ENCODE measurements around the gene STRN.
"Not testable (repeated sequence)": the region's sequence is repeated elsewhere in the genome, so short reads cannot be mapped to it uniquely, and the experiment has no call there.

The STRN gene

DNA sequence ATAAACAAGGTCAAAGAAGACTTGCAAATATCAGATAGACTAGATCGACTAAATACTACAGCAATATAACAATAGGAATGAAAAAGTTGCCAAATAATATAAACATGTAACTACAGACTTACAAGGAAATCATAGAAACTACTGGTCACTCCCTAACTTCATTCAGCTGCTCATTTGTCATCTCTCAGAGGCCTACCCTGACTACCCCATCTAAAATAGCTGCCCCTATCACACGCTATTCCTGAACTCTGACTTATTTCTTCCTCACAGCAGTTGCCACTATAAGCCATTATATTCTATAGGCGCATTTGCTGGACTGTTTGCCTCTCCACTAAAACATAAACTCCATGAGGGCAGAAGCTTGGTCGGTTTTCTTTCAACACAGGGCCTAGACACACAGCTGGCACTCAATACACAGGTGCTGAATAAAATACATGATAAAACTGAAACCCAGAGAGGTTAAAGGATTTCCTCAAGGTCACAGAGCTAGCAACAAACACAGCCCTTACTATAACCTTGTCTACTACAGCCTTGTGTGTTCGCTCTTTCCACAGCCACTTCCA, 1.8 kb downstream of the STRN start:
- no peak for DNase-seq (ENCODE audit: insufficient read length, low spot score)
- FAIRE-seq, result no peak

DNA sequence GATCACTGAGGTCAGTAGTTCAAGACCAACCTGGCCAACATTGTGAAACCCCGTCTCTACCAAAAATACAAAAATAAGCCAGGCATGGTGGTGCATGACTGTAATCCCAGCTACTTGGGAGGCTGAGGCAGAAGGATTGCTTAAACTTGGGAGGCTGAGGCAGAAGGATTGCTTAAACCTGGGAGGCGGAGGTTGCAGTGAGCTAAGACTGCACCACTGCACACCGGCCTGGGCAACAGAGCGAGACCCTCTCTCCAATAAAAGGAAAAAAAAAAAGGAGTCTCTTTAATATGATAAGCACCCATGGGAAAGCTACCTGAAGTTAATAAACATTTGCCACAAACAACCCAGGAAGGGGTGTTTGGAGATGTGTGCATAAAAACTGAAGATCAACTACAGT, 2.6 kb downstream of the STRN start:
- FAIRE-seq (no peak), DNase-seq (ENCODE audit: insufficient read length, low spot score) (no peak)

DNA sequence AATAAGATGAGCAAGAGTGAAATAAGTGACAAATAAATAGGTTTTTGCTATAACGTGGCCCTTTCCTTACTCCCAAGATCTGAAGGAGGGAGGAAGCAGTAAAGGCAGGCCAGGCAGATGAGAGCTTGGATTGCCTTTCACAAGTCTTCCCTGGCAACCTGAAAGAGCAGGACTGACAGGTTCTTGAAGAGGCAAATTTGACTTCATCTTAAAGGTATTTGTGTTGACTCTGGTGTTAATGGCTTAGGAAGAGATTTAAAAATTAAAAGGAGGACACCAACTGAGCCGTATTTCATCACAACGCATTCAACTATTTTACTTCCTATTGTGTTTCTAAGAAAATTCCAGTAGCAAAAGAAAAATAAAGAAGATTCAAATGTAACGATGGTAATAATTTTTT, 3.2 kb downstream of the STRN start:
- no peak for DNase-seq (ENCODE audit: insufficient read length, low spot score)
- FAIRE-seq, result no peak

DNA sequence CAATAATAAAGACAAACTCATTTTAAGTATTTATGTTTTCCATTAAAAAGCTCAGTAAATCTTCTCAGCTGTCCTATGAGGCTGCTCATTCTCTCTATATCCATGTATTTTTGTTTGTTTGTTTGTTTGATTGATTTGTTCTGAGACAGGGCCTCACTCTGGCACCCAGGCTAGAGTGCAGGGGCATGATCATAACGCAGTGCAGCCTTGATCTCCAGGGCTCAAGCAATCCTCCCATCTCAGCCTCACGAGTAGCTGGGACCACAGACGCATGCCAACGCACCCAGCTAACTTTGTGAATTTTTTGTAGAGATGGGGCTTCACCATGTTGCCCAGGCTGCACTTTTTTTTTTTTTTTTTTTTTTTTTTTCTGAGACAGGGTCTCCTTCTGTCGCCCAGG, 5.6 kb downstream of the STRN start:
- no peak for DNase-seq (ENCODE audit: insufficient read length, low spot score)
- no peak for FAIRE-seq

DNA sequence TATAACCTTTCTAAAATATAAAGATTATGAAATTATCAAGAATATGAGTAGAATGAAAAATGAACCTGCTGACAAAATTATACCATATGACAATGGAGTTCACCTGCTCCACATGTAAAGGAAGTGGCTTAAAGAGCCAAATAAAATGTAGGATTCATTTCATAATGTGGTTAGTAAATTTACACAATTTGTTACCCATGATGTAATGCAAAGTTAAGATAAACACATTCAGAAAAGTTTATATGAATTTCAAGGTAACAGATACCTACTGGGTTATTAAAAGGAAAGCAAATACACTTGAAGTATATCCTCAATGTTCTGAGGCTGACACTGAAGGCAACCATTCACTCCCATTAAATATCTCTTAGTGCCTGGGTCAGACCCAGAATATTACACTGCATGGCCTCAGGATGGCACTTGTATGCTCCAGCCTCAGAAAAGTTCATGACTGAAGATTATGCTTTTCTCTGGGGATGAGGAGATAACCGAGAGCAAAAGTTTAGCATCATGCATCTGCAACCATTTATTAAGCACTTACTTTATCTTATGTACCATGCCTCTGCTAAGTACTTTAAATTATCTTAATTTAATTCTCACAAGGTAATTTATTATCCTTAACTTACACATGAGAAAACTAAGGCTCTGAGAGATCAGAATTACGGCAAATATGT, 6.2 kb downstream of the STRN start:
- no peak for DNase-seq (ENCODE audit: insufficient read length, low spot score)
- no peak for FAIRE-seq

DNA sequence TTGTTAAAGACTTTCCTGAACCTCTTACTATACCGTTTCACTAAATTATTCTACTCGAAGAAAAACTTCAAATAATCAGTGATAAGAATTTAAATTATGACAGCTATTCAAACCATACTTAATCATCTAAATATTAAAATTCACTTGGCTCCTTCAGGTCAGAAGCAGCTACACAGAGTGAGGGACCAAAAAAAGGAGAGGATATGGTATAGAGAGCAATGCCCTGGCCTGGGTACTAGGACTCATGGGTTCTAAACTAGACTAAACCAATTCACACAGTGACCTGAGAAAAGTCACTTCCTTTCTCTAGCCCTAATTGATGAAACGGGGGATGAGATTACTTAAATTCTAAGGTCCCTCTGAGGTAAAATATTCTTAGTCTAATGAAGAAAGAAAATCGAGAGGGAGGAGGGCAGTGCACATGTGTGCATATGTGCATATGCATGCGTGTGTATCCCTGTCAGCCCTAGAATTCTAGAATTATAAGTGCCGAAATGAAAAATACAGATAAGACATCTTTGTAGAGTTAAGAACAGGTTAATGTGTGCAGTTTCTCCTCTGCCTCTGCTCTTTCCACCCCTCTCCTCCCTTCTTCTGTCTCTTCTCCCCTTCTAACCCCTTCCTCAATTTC, 11.2 kb downstream of the STRN start:
- DNase-seq (ENCODE audit: insufficient read length, low spot score), result no peak
- no peak for FAIRE-seq

DNA sequence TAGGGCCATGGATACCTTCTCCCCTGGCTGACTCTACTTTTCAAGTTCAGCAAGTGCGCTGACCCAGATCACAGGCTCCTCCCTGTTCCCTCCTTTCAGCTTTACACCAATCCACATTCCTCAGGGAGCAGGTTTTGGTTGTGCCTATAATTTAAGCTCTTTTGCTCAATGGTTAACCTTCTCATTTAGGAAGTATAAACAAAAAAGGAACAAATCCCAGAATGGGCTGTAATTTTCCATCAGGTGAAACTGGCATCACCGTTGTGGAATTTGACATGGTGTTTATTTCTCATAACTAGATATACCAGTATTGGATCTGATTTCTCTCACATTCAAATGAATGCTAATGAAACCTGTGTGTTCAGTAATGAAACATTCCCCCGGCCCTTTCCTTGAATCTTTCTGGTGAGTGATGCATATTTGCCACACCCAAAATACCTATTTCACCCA, 13.6 kb downstream of the STRN start:
- no peak for DNase-seq (ENCODE audit: insufficient read length, low spot score)
- FAIRE-seq, result no peak

DNA sequence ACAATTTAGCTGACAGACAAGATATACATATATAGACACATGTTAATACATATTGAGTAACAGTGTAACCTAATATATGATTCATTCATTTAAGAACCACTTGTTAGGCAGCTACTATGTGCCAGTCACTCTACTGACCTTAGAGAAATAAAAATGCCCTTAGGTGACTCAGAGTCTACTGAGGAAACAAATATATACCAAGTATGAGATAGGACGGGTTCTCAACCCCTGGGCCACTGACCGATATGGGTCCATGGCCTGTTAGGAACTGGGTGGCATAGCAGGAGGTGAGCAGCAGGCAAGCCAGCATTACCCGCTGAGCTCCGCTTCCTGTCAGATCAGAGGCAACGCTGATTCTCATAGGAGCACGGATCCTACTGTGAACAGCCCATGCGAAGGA, 14.8 kb downstream of the STRN start:
- no peak for DNase-seq (ENCODE audit: insufficient read length, low spot score)
- FAIRE-seq, result peak; percentile 48

DNA sequence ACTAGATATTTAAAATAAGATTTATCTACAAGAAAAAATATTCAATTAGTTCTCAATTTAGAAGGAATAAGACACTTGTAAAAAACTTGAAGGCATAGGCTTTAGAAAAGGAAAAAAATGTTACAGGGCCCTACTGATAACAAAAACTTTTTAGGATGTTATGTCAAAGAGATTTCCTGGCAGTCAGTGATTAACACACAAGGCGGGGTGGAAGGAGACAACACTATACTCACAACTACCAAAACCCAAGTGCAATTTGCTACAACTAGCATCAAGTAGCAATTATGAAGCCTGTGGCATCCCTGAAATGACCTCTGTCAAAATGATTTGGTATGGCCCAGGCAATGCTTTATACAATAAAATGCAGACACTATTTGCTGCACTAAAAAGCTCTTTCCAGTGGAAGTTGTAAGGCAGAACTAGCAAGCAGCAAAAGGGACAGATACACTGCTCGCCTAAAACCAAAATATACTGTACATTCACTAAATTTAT, 15.3 kb downstream of the STRN start:
- FAIRE-seq, result peak; percentile 26
- DNase-seq (ENCODE audit: insufficient read length, low spot score), result no peak

DNA sequence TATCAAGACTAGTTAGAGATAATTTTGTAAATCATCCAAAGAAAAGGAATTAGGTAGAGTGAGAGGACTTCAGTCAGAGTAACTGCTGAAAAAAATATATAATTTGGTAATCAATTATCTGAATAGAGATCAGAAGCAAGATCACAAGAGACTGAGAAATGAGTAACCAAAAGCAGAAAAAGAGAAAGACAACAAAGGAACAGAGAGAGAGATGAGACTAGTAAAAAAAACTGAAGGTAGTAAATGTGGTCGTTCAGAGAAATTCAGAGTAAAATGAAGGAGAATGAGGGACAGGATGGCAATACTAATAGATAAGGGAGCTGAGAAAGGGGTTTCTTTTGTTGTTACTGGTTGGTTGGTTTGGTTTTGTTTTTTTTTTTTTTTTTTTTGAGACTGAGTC, 16.5 kb downstream of the STRN start:
- FAIRE-seq (no peak), DNase-seq (ENCODE audit: insufficient read length, low spot score) (no peak)

DNA sequence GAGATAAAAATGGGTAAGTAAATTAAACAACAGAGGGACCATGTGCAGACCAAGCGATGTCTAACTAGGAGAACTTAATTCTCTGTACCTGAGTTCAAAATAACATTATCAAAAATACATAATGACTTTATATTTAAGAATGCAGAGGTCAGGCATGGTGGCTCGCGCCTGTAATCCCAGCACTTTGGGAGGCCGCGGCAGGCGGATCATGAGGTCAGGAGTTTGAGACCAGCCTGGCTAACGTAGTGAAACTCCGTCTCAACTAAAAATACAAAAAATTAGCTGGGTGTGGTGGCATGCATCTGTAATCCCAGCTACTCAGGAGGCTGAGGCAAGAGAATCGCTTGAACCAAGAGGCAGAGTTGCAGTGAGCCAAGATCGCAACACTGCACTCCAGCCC, 21.1 kb downstream of the STRN start:
- not testable (repeated sequence) for FAIRE-seq; DNase-seq (ENCODE audit: insufficient read length, low spot score)

DNA sequence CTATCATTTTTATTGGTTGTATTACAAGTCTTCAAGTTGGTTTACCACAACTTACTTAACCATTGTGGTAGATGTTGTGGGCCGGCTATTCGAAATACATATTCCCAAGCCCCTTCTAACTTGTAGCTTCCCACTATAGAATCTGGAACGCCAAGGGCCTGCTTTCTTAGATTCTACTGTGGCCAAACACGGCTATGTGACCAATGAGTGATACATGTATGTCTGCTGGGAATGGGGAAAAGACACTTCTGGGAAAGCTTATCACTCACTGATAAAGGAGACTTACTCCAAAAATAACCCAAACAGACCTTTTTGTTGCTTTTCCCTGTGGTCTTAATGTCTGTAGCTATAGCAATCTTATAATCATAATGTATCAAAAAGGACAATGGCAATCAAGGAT, 24.5 kb downstream of the STRN start:
- FAIRE-seq (no peak), DNase-seq (ENCODE audit: insufficient read length, low spot score) (no peak)

DNA sequence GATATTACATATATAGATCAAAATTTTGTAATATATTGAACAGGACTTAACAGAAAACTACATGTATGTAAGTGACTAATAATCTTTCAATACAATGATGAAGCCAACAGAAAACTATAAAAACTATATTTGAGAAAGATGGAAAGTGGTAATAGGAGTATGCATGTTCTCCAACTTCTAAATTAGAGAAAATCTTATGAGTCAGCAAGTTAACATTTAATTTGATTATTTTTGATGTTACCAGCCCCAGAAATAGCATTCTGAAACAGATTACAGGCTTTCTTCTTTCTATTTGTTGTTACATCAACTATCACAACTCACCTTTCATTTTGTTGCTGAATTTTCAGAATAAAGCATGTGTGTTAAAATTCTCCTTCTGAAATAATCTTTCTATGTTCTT, 29.8 kb downstream of the STRN start:
- not testable (repeated sequence) for FAIRE-seq

DNA sequence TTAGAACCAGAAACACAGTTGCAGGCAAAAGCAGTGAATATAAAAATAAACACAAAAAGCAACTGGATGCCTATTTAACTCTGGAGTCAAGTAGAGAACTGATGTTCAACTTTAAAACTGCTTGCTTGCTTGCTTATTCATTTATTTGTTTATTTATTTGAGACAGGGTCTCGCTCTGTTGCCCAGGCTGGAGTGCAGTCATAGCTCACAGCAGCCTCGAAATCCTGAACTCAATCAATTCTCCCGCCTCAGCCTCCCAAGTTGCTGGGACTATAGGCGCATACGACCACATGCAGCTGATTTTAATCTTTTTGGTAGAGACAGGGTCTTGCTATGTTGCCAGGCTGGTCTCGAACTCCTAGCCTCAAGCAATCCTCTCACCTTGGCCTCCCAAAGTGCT, 34.6 kb downstream of the STRN start:
- FAIRE-seq, result not testable (repeated sequence)

More for the DNA sequence above, 29.8 kb downstream of the STRN start:
- DNase-seq (ENCODE audit: insufficient read length, low spot score), result not testable (repeated sequence)

DNA sequence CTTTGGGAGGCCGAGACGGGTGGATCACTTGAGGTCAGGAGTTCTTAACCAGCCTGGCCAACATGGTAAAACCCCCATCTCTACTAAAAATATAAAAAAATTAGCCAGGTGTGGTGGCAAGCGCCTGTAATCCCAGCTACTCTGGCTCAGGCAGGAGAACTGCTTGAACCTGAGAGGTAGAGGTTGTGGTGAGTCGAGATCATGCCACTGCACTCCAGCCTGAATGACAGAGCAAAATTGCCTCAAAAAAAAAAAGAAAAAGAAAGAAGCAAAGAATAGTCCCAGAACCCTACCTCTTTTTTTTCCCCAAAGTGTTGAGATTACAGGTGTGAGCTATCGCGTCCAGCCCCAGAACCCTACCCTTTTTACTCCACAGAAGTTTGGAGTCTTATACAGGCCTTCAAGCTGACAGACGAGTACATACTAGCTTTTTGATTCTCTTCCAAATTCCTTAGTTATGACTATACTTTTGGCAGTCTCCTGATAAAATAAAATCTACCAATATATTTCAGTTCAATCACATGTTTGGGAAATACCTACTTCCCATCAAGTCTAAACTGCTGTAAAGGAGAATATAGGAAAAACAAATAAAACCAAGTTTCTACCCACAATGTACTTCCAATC, 35.4 kb downstream of the STRN start:
- not testable (repeated sequence) for FAIRE-seq
- DNase-seq (ENCODE audit: insufficient read length, low spot score), result peak; percentile 32

More for the DNA sequence above, 34.6 kb downstream of the STRN start:
- not testable (repeated sequence) for DNase-seq (ENCODE audit: insufficient read length, low spot score)

DNA sequence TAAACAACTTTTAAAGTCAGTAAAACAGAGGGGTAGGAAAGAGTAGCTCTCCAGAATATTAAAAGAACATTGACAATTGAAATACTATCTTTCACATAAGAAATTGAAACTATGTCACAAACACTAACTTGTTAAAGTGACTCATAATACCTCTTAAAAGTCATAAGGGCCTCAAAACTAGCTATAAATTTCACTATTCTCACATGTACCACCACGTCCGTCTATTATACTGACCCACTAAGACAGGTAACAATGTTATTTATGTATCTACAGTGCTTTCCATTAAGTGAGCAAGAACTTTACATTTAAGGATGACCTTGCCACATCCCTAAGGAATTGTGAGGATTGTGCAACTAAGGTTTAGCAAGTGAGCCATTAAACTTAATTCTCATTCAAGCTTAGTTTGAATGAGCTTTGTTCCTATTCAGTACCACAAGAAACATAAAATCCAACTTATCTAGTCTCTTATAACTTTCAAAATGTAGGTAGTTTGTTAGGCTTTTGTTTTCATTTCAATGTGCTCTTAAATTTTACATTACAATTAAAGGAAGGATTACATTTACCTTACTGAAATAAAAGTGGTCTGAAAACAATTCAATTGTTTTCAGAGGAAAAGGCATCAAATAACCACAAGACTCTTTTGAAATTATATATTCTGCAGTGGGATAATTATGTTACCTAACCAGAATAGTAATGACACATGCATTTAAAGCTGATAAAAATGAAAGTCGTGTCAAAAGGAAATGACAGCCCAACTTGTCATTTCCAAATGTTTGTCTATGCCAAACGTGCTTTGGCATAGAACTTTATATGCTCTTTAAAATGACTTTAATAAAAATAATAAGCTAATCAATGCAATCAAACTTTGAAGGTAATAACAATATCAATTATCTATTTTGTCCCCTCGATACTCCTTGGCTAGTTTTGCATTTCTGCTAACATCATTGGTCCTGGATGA, 39.9 kb downstream of the STRN start:
- not testable (repeated sequence) for FAIRE-seq; DNase-seq (ENCODE audit: insufficient read length, low spot score)

DNA sequence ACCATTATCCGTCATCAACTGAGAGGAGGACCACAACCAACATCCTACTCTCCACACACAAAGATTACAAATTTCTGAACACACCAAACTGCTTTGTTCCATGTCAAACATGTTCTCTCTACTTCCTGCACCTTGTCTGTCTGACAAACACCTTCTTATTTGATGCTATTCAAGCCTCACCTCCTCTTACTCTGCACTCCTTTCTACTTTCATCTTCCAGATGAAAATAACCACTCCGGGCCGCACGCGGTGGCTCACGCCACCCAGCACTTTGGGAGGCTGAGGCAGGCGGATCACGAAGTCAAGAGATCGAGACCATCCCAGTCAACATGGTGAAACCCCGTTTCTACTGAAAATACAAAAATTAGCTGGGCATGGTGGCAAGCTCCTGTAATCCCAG, 43.7 kb downstream of the STRN start:
- not testable (repeated sequence) for DNase-seq (ENCODE audit: insufficient read length, low spot score)

DNA sequence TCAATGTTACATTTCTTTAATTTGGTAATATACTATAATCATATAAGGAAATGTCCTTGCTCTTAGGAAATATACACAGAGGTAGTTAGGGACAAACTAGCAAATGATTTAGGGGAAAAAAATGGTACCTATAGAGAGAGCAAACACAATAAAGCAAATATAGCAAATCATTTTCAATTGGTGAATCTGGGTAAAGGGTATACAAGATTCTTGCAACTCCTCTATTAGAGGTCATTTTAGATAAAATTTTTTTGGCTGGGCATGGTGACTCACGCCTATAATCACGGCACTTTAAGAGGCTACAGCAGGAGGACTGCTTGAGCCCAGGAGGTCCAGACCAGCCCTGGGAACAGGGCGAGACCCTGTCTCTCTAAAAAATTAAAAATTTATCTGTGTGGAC, 44.4 kb downstream of the STRN start:
- DNase-seq (ENCODE audit: insufficient read length, low spot score), result no peak
- no peak for FAIRE-seq

More for the DNA sequence above, 43.7 kb downstream of the STRN start:
- not testable (repeated sequence) for FAIRE-seq

DNA sequence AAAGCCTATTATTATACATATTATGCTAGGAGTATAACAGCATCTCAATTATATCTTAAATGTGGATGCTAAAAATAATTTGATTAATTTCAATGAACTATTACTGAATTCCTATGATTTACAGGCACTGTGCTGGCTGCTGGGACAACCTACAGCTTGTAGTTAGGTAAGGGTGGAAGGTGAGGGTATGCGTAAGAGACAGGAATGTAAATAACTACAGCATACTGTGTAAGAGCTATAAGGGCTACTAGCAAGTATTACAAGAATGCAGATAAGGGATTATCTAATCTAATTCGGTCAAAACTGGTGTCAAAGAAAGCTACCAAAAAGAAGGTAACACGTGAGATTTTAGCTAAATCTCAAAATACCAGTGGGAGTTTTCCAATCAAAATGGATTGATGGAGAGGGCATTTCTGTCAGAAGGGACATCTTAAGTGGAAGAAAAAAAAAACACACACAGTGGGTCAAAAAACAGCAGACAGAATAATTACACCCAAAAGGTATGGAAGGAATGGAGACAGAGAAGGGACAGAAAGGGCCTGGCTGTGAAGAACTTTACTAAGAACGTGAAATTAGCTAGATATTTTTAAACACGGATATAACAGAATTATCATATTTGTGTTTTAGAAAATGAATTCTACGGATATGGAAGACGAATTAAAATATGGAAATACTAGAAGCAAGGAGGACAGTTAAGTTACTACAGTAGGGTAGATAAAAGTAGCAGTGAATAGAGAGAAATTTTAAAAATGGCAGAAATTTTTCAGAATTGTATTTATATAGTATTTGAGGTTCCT, 47.1 kb downstream of the STRN start:
- no peak for DNase-seq (ENCODE audit: insufficient read length, low spot score)
- FAIRE-seq, result no peak

All from HTR-8/SVneo (cell line).